ENCODE measurements around the gene HSPB8.

The HSPB8 gene

DNA sequence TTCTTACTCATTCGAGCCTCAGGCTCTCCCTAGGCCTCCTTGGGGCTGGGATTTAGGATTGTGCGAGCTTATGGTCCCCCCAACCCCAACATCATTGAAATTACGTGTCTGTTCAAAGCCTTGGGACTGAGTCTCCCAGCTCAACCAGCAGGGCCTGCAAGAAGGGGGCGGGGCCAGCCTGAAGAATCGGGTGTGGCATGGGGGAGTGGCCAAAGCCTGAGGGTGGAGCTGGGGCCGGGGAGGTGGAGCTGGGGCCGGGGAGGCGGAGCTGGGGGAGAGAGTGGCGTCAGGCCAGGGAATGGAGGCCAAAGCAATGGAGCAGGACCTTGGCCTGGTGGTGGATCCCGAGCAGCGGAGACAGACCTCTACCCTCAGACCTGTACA is 24.3 kb upstream of the HSPB8 start:
- Mint-ChIP-seq H3K9me3 (peaks cover 7% of the 10 kb centered on the region), H3K27me3 (peaks cover 32% of the 10 kb centered on the region), H3K36me3 (ENCODE audit: insufficient read depth) (no peaks in the 10 kb centered on the region), H3K4me1 (no peaks in the 10 kb centered on the region), H3K4me3 (no peak overlapping the region), H3K27ac (ENCODE audit: low read depth) (no peak overlapping the region)
- DNase-seq (ENCODE audit: low spot score in 2 of 2) (no peak), ATAC-seq (replicated peaks; ENCODE audit: extremely low read depth, poor library complexity, severe bottlenecking) (no peak)

DNA sequence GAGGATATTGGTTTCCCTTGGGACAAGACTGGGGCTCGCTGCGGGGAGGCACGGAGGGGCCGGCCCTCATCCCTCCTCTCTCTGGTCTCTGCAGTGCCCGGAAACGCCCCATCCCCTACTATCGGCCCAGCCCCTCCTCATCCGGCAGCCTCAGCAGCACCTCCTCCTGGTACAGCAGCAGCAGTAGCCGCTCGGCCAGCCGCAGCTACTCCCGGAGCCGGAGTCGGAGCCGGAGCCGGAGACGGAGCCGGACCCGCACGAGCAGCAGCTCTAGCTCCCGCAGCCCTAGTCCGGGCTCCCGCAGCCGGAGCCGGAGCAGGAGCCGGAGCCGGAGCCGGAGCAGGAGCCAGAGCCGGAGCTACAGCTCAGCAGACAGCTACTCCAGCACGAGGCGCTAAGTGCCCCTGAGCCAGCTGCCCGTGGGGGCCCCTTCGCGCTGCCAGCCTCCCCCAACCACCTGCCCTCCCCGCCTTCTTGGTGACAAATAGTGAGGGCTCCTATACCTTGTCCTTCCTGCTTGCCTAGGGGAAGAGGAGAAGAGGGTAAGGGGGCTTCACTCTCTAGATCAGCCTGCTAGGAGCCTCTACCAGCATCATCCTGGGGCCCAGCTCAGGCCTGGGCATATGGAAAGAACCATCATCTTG is 22.2 kb upstream of the HSPB8 start:
- ATAC-seq (replicated peaks; ENCODE audit: extremely low read depth, poor library complexity, severe bottlenecking) (no peak), DNase-seq (ENCODE audit: low spot score in 2 of 2) (no peak)
- H3K36me3 Mint-ChIP-seq (ENCODE audit: insufficient read depth), result no peaks in the 10 kb centered on the region
- no peak overlapping the region for H3K27ac Mint-ChIP-seq (ENCODE audit: low read depth)
- peaks cover 29% of the 10 kb centered on the region for H3K27me3 Mint-ChIP-seq
- H3K9me3 Mint-ChIP-seq, result peaks cover 12% of the 10 kb centered on the region
- no peaks in the 10 kb centered on the region for H3K4me1 Mint-ChIP-seq
- H3K4me3 Mint-ChIP-seq, result no peak overlapping the region

DNA sequence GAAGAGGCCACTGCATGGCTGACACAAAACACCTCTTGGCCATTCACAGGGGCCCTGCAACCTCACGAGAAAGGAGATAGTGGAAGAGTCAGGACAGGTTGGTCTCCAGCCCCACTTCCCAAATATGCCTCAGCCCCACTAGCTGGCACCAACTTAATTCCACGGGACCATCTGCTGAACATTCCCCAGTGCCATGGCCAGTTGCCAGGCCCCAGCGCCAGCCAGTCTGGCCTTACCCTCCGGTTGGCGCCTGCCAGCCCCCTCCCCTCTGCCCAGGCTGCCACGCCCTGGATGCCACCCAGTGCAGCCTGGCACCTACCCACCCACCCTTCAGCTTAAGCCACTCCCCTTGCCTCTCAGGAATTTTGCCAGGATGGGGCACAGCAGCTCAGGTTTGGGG is 21.2 kb upstream of the HSPB8 start:
- Mint-ChIP-seq H3K4me3 (no peak overlapping the region), H3K9me3 (peaks cover 12% of the 10 kb centered on the region), H3K36me3 (ENCODE audit: insufficient read depth) (no peaks in the 10 kb centered on the region), H3K27me3 (peaks cover 19% of the 10 kb centered on the region), H3K27ac (ENCODE audit: low read depth) (no peak overlapping the region), H3K4me1 (no peaks in the 10 kb centered on the region)
- no peak for DNase-seq (ENCODE audit: low spot score in 2 of 2)
- ATAC-seq (replicated peaks; ENCODE audit: extremely low read depth, poor library complexity, severe bottlenecking), result no peak

GRCh38 chr12:119157978-119158377 is 20.8 kb upstream of the HSPB8 start:
- H3K27ac Mint-ChIP-seq (ENCODE audit: low read depth), result no peak overlapping the region
- H3K9me3 Mint-ChIP-seq, result peaks cover 12% of the 10 kb centered on the region
- no peak overlapping the region for H3K4me3 Mint-ChIP-seq
- no peak for DNase-seq (ENCODE audit: low spot score in 2 of 2)
- ATAC-seq (replicated peaks; ENCODE audit: extremely low read depth, poor library complexity, severe bottlenecking), result no peak
- H3K4me1 Mint-ChIP-seq, result no peaks in the 10 kb centered on the region
- peaks cover 14% of the 10 kb centered on the region for H3K27me3 Mint-ChIP-seq
- H3K36me3 Mint-ChIP-seq (ENCODE audit: insufficient read depth), result no peaks in the 10 kb centered on the region

DNA sequence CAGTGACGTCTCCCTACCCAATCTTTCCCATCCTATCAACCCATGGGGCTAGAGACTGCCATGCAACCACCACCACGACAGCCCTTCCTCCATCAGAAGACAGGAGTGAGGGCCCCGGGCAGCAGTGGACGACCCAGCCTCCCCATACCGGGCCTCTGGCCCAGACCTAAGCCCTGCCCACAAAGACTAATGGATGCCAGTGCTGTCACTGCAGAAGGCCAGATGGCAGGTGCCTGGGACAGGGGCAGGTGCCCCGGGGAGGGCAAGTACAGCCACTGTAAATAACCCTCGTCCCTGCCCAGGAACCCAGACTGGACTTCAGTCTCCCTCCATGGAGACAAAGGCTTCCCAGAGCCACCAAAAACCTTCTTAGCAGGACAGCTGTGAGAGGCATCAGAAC is 20.3 kb upstream of the HSPB8 start:
- ATAC-seq (replicated peaks; ENCODE audit: extremely low read depth, poor library complexity, severe bottlenecking) (no peak), DNase-seq (ENCODE audit: low spot score in 2 of 2) (no peak)
- no peak overlapping the region for H3K27ac Mint-ChIP-seq (ENCODE audit: low read depth)
- H3K27me3 Mint-ChIP-seq, result peaks cover 10% of the 10 kb centered on the region
- H3K4me3 Mint-ChIP-seq, result no peak overlapping the region
- no peaks in the 10 kb centered on the region for H3K4me1 Mint-ChIP-seq
- no peaks in the 10 kb centered on the region for H3K36me3 Mint-ChIP-seq (ENCODE audit: insufficient read depth)
- H3K9me3 Mint-ChIP-seq, result peaks cover 12% of the 10 kb centered on the region

- Mint-ChIP-seq H3K36me3 (ENCODE audit: insufficient read depth) (no peaks in the 10 kb centered on the region), H3K4me1 (no peaks in the 10 kb centered on the region), H3K9me3 (peaks cover 6% of the 10 kb centered on the region), H3K27me3 (no peaks in the 10 kb centered on the region), H3K4me3 (no peak overlapping the region), H3K27ac (ENCODE audit: low read depth) (no peak overlapping the region)
- ATAC-seq (replicated peaks; ENCODE audit: extremely low read depth, poor library complexity, severe bottlenecking) (no peak), DNase-seq (ENCODE audit: low spot score in 2 of 2) (no peak)
These were observed 18.9 kb upstream of the HSPB8 start for GRCh38 chr12:119159844-119160243.

- DNase-seq (ENCODE audit: low spot score in 2 of 2), result no peak
- peaks cover 5% of the 10 kb centered on the region for H3K9me3 Mint-ChIP-seq
- H3K36me3 Mint-ChIP-seq (ENCODE audit: insufficient read depth), result no peaks in the 10 kb centered on the region
- H3K4me3 Mint-ChIP-seq, result no peak overlapping the region
- H3K27me3 Mint-ChIP-seq, result peaks cover 6% of the 10 kb centered on the region
- no peaks in the 10 kb centered on the region for H3K4me1 Mint-ChIP-seq
- H3K27ac Mint-ChIP-seq (ENCODE audit: low read depth), result no peak overlapping the region
- no peak for ATAC-seq (replicated peaks; ENCODE audit: extremely low read depth, poor library complexity, severe bottlenecking)
These were observed 10.8 kb upstream of the HSPB8 start for GRCh38 chr12:119167902-119168301.

GRCh38 chr12:119168721-119169120 is 10.0 kb upstream of the HSPB8 start:
- Mint-ChIP-seq H3K9me3 (peaks cover 5% of the 10 kb centered on the region), H3K4me3 (no peak overlapping the region), H3K4me1 (no peaks in the 10 kb centered on the region), H3K27me3 (peaks cover 6% of the 10 kb centered on the region), H3K27ac (ENCODE audit: low read depth) (no peak overlapping the region), H3K36me3 (ENCODE audit: insufficient read depth) (no peaks in the 10 kb centered on the region)
- no peak for DNase-seq (ENCODE audit: low spot score in 2 of 2)
- ATAC-seq (replicated peaks; ENCODE audit: extremely low read depth, poor library complexity, severe bottlenecking), result no peak

DNA sequence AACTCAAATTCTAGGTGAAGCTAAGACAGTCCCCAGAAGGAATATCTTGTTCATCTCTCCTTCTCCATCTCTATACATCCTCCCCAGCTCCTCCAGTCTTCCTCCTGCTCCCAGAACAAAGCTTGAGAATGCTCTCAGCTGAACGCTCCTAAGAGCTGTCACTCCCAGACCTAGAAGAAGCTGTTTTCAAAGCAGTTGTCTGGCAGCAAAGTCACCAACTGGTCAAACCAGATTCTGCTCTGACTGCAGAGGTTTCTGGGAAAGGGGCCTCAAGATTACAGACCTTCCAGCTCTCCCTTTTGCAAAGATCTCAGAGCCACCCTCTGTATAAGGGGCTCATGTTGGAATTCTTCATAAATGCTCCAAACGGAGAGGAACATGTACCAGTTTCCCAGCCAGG is 9.6 kb upstream of the HSPB8 start:
- H3K4me3 Mint-ChIP-seq, result no peak overlapping the region
- no peaks in the 10 kb centered on the region for H3K36me3 Mint-ChIP-seq (ENCODE audit: insufficient read depth)
- ATAC-seq (replicated peaks; ENCODE audit: extremely low read depth, poor library complexity, severe bottlenecking), result no peak
- H3K27me3 Mint-ChIP-seq, result peaks cover 6% of the 10 kb centered on the region
- H3K4me1 Mint-ChIP-seq, result no peaks in the 10 kb centered on the region
- H3K27ac Mint-ChIP-seq (ENCODE audit: low read depth), result no peak overlapping the region
- H3K9me3 Mint-ChIP-seq, result peaks cover 5% of the 10 kb centered on the region
- no peak for DNase-seq (ENCODE audit: low spot score in 2 of 2)

DNA sequence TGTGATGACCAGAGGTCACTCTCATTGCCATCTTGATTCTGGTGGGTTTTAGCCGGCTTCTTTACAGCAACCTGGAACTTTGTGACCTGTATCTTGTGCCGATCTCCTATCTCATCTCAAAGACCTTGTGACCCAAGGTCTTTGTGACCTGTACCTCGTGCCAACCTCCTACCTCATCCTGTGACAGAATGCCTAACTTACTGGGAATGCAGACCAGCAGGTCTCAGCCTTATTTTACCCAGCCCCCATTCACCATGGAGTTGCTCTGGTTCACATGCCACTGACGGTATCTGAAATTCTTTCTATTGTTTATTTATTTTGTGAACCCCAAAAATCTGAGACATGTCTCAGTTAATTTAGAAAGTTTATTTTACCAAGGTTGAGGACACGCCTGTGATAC is 7.4 kb upstream of the HSPB8 start:
- Mint-ChIP-seq H3K27ac (ENCODE audit: low read depth) (no peak overlapping the region), H3K9me3 (peaks cover 5% of the 10 kb centered on the region), H3K36me3 (ENCODE audit: insufficient read depth) (peaks cover 1% of the 10 kb centered on the region), H3K4me3 (no peak overlapping the region), H3K27me3 (peaks cover 9% of the 10 kb centered on the region), H3K4me1 (no peaks in the 10 kb centered on the region)
- ATAC-seq (replicated peaks; ENCODE audit: extremely low read depth, poor library complexity, severe bottlenecking) (no peak), DNase-seq (ENCODE audit: low spot score in 2 of 2) (no peak)

GRCh38 chr12:119171691-119172425 is 6.9 kb upstream of the HSPB8 start:
- H3K4me3 Mint-ChIP-seq, result no peak overlapping the region
- DNase-seq (ENCODE audit: low spot score in 2 of 2), result no peak
- H3K27ac Mint-ChIP-seq (ENCODE audit: low read depth), result no peak overlapping the region
- no peak for ATAC-seq (replicated peaks; ENCODE audit: extremely low read depth, poor library complexity, severe bottlenecking)
- H3K36me3 Mint-ChIP-seq (ENCODE audit: insufficient read depth), result peaks cover 1% of the 10 kb centered on the region
- no peaks in the 10 kb centered on the region for H3K4me1 Mint-ChIP-seq
- H3K9me3 Mint-ChIP-seq, result peaks cover 5% of the 10 kb centered on the region
- H3K27me3 Mint-ChIP-seq, result peaks cover 14% of the 10 kb centered on the region

GRCh38 chr12:119175081-119175480 is 3.6 kb upstream of the HSPB8 start:
- ATAC-seq (replicated peaks; ENCODE audit: extremely low read depth, poor library complexity, severe bottlenecking) (no peak), DNase-seq (ENCODE audit: low spot score in 2 of 2) (no peak)
- H3K27ac Mint-ChIP-seq (ENCODE audit: low read depth), result no peak overlapping the region
- H3K4me3 Mint-ChIP-seq, result no peak overlapping the region
- no peaks in the 10 kb centered on the region for H3K4me1 Mint-ChIP-seq
- H3K9me3 Mint-ChIP-seq, result peaks cover 5% of the 10 kb centered on the region
- H3K27me3 Mint-ChIP-seq, result peaks cover 31% of the 10 kb centered on the region
- peaks cover 1% of the 10 kb centered on the region for H3K36me3 Mint-ChIP-seq (ENCODE audit: insufficient read depth)

- Mint-ChIP-seq H3K27ac (ENCODE audit: low read depth) (no peak overlapping the region), H3K27me3 (peaks cover 41% of the 10 kb centered on the region), H3K4me1 (no peaks in the 10 kb centered on the region), H3K4me3 (no peak overlapping the region), H3K9me3 (peaks cover 2% of the 10 kb centered on the region), H3K36me3 (ENCODE audit: insufficient read depth) (peaks cover 1% of the 10 kb centered on the region)
- ATAC-seq (replicated peaks; ENCODE audit: extremely low read depth, poor library complexity, severe bottlenecking) (no peak), DNase-seq (ENCODE audit: low spot score in 2 of 2) (no peak)
These were observed 2.3 kb upstream of the HSPB8 start for GRCh38 chr12:119176267-119177055.
